KMS-11 (cell line): ENCODE results near the gene EVC.

Source experiments
- H2AFZ ChIP-seq: fragments of 200-600 bp; sonication (generic); 2 replicates; pipeline ENCODE4 v1.6.1; 2016; ENCODE audit warnings: antibody characterized with exemption, mixed run types, low read depth
- H3K27ac ChIP-seq: fragments of 200-600 bp; sonication (generic); 2 replicates; pipeline ENCODE4 v1.6.1; 2016; ENCODE audit warnings: mild to moderate bottlenecking, mixed run types
- H3K27me3 ChIP-seq: fragments of 200-600 bp; sonication (generic); 2 replicates; pipeline ENCODE4 v1.6.1; 2017; ENCODE audit warnings: mild to moderate bottlenecking, low read depth, mixed run types, moderate library complexity; ENCODE audit not compliant: insufficient read depth
- H3K36me3 ChIP-seq: fragments of 200-600 bp; sonication (generic); 2 replicates; pipeline ENCODE4 v1.6.1; 2017; ENCODE audit warnings: mild to moderate bottlenecking, mixed run types; ENCODE audit not compliant: insufficient read depth
- H3K4me1 ChIP-seq: fragments of 200-600 bp; sonication (generic); 2 replicates; pipeline ENCODE4 v1.6.1; 2016; ENCODE audit warnings: mild to moderate bottlenecking, low read depth, mixed run types; ENCODE audit not compliant: poor library complexity, severe bottlenecking
- H3K4me2 ChIP-seq: fragments of 200-600 bp; sonication (generic); 2 replicates; pipeline ENCODE4 v1.7.0; 2016; ENCODE audit warnings: mild to moderate bottlenecking, mixed run types
- H3K4me3 ChIP-seq: fragments of 200-600 bp; sonication (generic); IDR thresholded peaks from 2 replicates; pipeline ENCODE4 v1.6.1; 2017; ENCODE audit warnings: low read depth, low read length, mixed read lengths; ENCODE audit not compliant: insufficient read depth
- H3K79me2 ChIP-seq: fragments of 200-600 bp; sonication (generic); 2 replicates; pipeline ENCODE4 v1.6.1; 2016; ENCODE audit warnings: low read depth, mixed run types; ENCODE audit not compliant: insufficient read depth
- H3K9ac ChIP-seq: fragments of 200-600 bp; sonication (generic); 2 replicates; pipeline ENCODE4 v1.6.1; 2016; ENCODE audit warnings: mild to moderate bottlenecking, mixed run types
- H4K20me1 ChIP-seq: fragments of 200-600 bp; sonication (generic); 2 replicates; pipeline ENCODE4 v1.6.1; 2016; ENCODE audit warnings: mild to moderate bottlenecking, mixed run types; ENCODE audit not compliant: insufficient read depth
- CTCF ChIP-seq: fragments of 200-600 bp; sonication (generic); conservative IDR thresholded peaks from 2 replicates; pipeline ENCODE4 v1.6.1; 2017; ENCODE audit warnings: low read depth, mild to moderate bottlenecking, antibody characterized with exemption, low read length, moderate library complexity, mixed read lengths

EVC gene

GRCh38 chr4:5783486-5783885, 72.5 kb downstream of the EVC start:
- Histone ChIP-seq H3K36me3 (no peaks in the 10 kb centered on the region), H3K4me3 (no peak overlapping the region), H3K27me3 (no peaks in the 10 kb centered on the region), H3K27ac (no peak overlapping the region), H2AFZ (no peak overlapping the region), H4K20me1 (no peaks in the 10 kb centered on the region), H3K4me1 (no peaks in the 10 kb centered on the region), H3K9ac (no peak overlapping the region), H3K79me2 (no peaks in the 10 kb centered on the region), H3K4me2 (no peak overlapping the region)
- TF ChIP-seq CTCF = no peak

GRCh38 chr4:5784021-5784420, 73.0 kb downstream of the EVC start:
- Histone ChIP-seq H3K27ac (no peak overlapping the region), H3K4me1 (no peaks in the 10 kb centered on the region), H3K79me2 (no peaks in the 10 kb centered on the region), H3K27me3 (no peaks in the 10 kb centered on the region), H3K9ac (no peak overlapping the region), H2AFZ (no peak overlapping the region), H3K4me2 (no peak overlapping the region), H3K4me3 (no peak overlapping the region), H3K36me3 (no peaks in the 10 kb centered on the region), H4K20me1 (no peaks in the 10 kb centered on the region)
- TF ChIP-seq CTCF = no peak

- Histone ChIP-seq H3K4me2 (no peak overlapping the region), H2AFZ (no peak overlapping the region), H3K27me3 (no peaks in the 10 kb centered on the region), H3K36me3 (no peaks in the 10 kb centered on the region), H4K20me1 (no peaks in the 10 kb centered on the region), H3K9ac (no peak overlapping the region), H3K4me1 (no peaks in the 10 kb centered on the region), H3K4me3 (no peak overlapping the region), H3K79me2 (no peaks in the 10 kb centered on the region), H3K27ac (no peak overlapping the region)
- no peak for TF ChIP-seq CTCF
Measured at GRCh38 chr4:5784960-5785611, 74.1 kb downstream of the EVC start.

GRCh38 chr4:5785806-5786680, 75.0 kb downstream of the EVC start:
- H2AFZ ChIP-seq = no peak overlapping the region
- H3K36me3 ChIP-seq = no peaks in the 10 kb centered on the region
- H3K4me1 ChIP-seq = no peaks in the 10 kb centered on the region
- H3K4me2 ChIP-seq = no peak overlapping the region
- H3K27me3 ChIP-seq = no peaks in the 10 kb centered on the region
- no peaks in the 10 kb centered on the region for H4K20me1 ChIP-seq
- no peak overlapping the region for H3K4me3 ChIP-seq
- H3K9ac ChIP-seq = no peak overlapping the region
- TF ChIP-seq CTCF = no peak
- H3K79me2 ChIP-seq = no peaks in the 10 kb centered on the region
- no peak overlapping the region for H3K27ac ChIP-seq
